HG03039 (cell line): ENCODE data around the gene OR1D2.
"Not testable (repeated sequence)": the region's sequence is repeated elsewhere in the genome, so short reads cannot be mapped to it uniquely, and the experiment has no call there.

Source experiments
- ATAC-seq: cut with Tn5 transposase; IDR thresholded peaks from one replicate; pipeline ENCODE4 v1.9.1; 2021; ENCODE audit warnings: mild to moderate bottlenecking, moderate library complexity; ENCODE audit not compliant: unreplicated experiment

Gene OR1D2, protein sequence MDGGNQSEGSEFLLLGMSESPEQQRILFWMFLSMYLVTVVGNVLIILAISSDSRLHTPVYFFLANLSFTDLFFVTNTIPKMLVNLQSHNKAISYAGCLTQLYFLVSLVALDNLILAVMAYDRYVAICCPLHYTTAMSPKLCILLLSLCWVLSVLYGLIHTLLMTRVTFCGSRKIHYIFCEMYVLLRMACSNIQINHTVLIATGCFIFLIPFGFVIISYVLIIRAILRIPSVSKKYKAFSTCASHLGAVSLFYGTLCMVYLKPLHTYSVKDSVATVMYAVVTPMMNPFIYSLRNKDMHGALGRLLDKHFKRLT

DNA sequence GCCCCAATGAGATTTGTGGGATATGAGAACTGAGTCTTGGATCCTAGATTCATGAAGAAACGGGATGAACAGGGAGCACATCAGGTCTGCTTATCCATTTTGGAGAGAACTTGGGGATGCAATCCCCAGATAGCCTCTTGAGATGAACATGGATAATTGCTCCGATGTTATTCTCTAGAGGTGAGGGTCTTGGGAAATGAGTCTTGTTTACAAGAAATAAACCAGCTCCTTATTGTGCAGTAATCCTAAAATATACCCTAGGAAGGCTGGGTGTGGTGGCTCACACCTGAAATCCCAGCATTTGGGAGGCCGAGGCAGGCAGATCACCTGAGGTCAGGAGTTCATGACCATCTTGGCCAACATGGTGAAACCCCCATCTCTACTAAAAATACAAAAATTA is at the start of gene OR1D2:
TSS of gene OR1D2 (minus strand) at position 101 of the 400 bp plus-strand sequence. CDS start 11,426 bp downstream, outside the sequence.
- ATAC-seq, result no peak

DNA sequence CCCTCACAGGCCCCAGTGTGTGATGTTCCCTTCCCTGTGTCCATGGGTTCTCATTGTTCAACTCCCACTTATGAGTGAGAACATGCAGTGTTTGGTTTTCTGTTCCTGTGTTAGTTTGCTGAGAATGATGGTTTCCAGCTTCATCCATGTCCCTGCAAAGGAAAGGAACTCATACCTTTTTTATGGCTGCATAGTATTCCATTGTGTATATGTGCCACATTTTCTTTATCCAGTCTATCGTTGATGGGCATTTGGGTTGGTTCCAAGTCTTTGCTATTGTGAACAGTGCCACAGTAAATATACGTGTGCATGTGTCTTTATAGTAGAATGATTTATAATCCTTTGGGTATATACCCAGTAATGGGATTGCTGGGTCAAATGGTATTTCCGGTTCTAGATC is 33.3 kb upstream of the OR1D2 start:
- not testable (repeated sequence) for ATAC-seq

DNA sequence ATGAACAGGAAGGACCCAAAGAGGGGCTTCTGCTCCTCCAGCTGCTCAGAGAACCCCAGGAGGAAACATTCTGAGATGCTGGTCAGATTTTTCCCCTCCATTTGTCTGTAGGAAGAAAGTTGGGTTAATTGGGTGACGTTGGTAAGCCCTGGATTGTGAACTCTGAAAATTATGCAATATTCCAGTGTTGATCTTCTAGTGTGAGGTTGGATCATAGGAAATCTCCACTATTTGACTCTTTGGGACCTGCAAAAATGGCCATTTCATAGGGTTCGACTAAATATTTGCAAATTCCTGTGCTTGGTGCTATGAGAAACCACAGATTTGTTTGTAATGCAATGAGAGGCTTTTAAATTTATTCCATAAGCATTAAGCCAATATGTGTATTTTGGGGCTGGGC is 23.2 kb upstream of the OR1D2 start, which contains the start of gene OR1G1:
TSS of gene OR1G1 (minus strand) at position 101 of the 400 bp plus-strand sequence. CDS start at position 101, 0 bp downstream.
- ATAC-seq, result no peak

DNA sequence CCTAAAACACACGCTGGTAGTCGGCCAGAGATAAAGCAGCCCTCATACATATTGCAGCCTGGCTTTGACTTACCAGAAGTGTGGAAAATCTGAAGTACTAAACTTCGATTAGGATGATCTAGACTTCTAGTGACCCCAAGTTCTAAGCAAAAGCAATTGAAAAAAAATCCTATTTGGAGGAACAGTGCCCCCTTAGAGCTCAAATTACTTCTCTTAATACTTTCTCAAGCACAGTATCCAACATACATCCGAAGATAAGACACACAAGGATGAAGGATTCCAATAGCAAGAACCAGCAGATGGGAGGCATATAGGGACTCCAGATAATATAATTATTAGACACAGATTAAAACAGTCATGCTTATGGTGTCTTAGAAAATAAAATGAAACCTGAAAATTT is 30.4 kb downstream of the OR1D2 start:
- not testable (repeated sequence) for ATAC-seq

DNA sequence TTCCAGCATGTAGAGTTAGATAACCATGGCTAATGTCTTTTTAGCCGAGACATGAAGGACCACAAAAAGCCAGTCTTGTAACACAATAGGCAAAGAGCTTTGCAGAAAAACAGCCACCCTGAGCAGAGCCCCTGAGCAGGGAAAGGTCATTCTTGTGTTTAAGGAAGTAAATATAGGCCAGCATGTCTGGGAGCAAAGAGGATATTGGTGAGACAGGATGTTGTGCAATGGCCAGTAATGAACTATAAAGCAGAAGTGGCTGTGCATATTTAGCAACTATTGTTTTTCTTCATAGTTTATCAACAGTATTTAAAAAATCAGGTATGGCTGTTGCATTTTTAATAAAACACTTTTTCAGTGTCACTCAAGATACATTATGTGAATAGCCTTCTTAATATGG is 39.0 kb downstream of the OR1D2 start:
- not testable (repeated sequence) for ATAC-seq

DNA sequence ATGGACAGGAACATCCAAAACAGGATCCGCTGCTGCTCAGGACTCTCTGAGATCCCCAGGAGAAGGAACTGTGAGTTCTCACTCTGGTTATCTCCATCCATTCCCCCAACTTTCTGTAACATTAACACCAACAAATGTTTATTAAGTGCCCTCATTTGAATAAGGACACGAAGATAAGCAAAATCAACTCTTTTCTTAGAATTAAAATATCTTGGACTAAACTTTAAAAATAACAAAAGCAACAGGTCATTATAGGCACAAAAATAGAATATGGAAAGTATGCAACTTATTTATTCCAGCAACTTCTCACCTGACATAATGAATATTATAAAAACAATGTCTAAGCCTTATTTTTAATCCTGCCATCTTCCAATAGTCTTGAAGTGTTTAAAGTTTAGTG is 40.7 kb downstream of the OR1D2 start, which contains the start of gene OR1D5:
TSS of gene OR1D5 (minus strand) at position 101 of the 400 bp plus-strand sequence. CDS start at position 101, 0 bp downstream.
- not testable (repeated sequence) for ATAC-seq

DNA sequence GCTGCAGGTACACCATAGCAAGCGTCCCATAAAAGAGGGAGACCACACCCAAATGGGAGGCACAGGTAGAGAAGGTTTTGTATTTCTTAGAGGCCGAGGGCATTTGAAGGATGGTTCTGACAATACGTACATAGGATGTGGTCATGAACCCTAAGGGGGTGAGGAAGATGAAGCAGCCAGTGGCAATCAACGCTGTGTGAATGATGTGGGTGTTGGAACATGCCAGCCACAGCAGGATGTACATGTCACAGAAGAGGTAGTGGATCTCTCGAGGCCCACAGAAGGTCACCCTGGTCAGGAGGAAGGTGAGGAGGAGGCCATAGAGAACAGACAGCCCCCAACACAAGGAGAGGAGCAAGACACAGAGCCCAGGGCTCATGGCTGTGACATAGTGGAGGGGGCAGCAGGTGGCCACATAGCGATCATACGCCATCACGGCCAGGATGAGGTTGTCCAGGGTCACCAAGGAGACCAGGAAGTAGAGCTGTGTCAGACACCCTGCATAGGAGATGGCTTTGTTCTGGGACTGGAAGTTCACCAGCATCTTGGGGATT is 41.3 kb downstream of the OR1D2 start:
- ATAC-seq, result not testable (repeated sequence)

DNA sequence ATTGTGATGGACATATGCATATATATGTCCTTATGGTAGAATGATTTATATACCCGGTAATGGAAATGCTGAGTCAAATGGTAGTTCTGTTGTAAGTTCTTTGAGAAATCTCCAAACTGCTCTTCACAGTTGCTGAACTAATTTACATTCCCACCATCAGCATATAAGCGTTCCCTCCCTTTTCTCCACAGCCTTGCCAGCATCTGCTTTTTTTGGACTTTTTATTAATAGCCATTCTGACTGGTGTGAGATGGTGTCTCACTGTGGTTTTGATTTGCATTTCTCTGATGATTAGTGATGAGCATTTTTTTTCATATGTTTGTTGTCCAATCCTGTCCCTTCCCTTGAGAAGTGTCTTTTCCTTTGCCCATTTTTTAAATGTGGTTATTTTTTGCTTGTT is 49.4 kb downstream of the OR1D2 start:
- ATAC-seq, result not testable (repeated sequence)

DNA sequence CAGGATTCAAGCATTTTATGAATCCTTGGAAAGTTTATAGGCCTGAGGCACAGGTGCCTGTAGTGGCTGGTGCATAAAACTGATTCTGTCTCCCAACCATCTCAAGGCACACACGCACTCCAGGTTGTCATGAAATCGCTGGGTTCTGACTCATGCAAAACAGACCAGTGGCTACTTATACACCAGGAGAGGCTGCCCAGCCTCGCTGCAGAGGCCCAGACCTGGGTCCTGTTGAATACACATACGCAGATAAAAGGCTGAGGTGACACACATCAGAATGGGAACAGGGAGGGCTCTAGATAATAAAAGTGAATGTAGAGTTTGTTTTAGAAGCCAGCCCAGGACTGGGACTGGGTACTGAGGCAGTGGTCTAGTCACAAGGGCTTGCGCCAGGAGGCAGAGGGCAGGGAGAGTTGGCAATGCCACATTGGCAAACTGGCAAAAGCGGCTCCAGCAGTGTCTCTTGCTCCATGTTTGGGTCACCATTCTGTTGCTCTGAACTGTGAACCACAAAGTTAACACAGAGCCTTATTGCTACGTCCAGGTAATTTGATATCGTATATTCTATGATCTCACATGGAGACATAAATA is 54.4 kb downstream of the OR1D2 start:
- no peak for ATAC-seq

DNA sequence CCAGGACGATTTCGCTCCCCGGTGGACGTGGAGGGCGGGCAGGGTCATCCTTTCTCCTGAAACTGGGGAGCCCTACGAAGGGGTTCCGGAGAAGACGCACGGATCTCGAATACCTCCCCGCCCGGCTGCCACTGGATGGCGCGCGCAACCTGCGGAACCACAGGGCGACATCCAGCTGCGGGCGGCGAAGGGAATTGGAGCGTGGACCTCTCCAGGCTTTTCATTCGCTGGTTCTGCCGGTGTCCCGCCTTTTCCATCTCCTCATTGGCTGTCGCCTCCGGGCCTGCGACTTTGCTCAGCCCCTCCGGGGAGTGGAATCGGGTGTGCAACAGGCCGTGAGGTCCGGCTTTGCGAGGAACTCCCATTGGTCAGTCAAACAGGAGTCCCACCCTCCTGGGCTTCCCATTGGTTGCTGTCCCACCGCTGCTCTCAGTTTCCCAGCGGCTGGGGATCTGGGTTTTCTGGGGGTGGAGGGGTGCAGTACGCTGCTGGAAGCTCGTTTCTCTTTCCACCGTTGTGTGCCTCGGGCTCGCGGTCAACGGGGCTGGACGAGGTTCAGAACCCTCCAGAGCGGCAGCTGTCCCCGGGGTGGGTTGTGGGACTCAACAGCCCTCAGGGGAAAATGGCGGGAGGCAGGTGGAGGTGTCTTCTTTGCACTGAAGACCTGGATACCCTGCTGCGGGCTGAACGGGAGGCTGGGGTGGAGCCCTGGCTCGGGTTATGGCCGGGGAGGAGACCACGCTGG is 55.3 kb downstream of the OR1D2 start:
- ATAC-seq, result peak; percentile 91

DNA sequence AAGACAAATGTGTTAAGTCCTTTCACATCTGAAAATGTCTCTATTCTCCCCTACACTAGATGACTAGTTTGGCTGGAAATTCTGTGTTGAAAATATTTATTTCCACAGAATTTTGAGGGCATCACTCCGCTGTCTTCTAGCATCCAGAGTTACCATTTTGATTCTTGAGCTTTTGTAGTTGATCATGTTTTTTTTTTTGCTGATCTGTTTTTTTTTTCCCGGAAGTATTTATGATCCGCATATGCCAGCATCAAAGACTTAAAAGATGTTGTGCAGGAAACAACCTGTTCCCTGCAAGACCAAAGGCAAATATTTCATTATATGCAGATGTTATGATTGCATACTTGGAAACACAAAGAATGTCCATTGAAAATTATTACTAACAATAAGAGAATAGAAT is 57.5 kb downstream of the OR1D2 start:
- no peak for ATAC-seq

DNA sequence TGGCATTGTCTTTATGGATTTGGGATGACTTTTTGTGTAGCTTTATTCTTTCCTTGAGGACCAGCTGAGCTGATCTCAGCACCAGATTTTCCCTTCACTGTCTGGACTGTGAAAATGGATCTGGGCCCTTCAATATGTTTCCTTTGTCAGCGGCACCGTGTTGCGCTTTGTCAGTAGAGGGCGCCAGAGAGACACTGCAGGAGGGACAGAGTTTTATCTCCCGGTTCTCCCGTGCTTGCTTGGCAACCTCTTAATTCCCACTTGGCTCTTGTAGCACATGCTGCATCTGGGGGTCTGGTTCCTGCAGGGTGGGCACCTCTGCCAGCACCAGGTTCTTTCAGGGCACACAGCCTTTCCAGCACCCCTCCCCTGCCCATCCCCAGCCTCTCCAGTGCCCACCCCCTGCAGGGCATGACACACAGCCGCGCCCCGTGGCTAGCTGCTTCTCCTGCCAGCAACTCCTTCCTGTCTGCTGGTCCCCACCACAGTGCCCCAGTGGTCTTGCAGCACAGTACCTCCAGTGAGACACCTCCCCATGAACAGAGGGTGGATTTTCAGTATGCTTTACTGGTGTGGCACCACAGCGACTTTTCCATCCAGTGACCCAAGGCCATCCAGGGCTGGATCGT is 60.4 kb downstream of the OR1D2 start:
- no peak for ATAC-seq

DNA sequence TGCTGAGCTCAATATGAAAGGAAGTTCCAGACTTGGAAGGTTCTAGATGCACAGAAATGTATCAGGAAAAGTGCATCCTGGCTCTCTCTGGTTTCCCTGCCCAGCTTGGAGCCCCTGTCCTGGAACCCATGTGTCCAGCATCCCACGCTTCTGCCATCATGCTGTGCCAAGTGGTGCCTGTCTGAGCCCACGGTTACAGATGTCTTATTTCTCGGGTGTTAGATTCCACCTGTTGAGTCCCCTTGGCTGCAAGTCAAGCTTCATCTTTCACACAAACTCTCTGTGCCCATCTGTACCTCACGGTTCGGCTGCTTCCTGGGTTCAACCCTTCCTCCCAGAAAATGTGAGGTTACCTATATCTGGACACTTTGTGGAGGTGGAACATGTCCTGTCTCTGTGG is 63.3 kb downstream of the OR1D2 start:
- no peak for ATAC-seq

DNA sequence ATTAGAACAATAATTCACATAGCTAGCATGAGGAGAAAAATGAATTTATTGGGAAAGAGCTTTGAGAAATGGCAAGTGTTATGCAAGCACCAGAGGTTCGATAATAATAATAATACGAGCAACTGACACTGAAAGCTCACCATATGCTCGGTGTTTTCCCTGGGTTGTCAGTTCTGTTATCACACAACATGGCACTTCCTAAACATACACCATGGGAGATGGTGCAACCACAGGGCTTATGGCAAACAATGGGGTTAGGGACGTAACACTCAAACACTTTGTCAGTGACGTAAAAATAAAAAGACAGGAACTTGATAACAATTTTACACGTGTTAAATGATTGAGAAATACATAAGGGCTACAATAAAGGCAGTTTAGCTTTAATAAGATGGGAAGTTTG is 64.5 kb downstream of the OR1D2 start:
- ATAC-seq, result no peak

DNA sequence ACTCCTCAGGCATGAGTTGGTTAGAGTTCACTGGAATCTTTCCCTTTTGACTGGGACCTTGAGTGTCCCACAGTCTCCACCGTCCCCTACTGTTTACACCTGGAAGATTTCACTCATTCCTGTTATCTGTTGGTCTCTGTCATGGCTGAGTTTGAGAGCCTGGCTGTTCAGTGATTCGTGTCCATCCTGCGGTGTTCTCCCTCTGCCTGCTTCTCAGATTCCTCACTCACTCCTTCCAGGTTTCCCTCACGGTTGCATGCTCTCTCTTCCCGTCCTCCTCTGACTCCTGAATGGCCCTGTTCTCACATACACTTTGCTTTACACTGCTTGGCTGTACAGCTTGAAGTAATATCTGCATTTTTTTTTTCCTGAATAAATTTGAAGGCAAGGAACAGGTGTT is 65.3 kb downstream of the OR1D2 start:
- no peak for ATAC-seq
